Measurements from ENCODE around the gene PRRC2B.
"Not testable (repeated sequence)": the region's sequence is repeated elsewhere in the genome, so short reads cannot be mapped to it uniquely, and the experiment has no call there.

The PRRC2B gene

GRCh38 chr9:131447148-131447547 is 53.3 kb downstream of the PRRC2B start:
- DNase-seq (ENCODE audit: low read depth): no peak
- no peak overlapping the region for H3K4me3 ChIP-seq (ENCODE audit: low read length)
- TF ChIP-seq CTCF (conservative IDR thresholded peaks at IDR 0.05; ENCODE audit: low read depth, low read length): no peak

GRCh38 chr9:131447600-131447999 is 53.7 kb downstream of the PRRC2B start:
- no peak for DNase-seq (ENCODE audit: low read depth)
- TF ChIP-seq CTCF (conservative IDR thresholded peaks at IDR 0.05; ENCODE audit: low read depth, low read length): no peak

GRCh38 chr9:131448818-131449217 is 54.9 kb downstream of the PRRC2B start:
- no peak overlapping the region for H3K4me3 ChIP-seq (ENCODE audit: low read length)
- no peak for TF ChIP-seq CTCF (conservative IDR thresholded peaks at IDR 0.05; ENCODE audit: low read depth, low read length)
- DNase-seq (ENCODE audit: low read depth): no peak

More at GRCh38 chr9:131447600-131447999, 53.7 kb downstream of the PRRC2B start:
- H3K4me3 ChIP-seq (ENCODE audit: low read length): no peak overlapping the region

- TF ChIP-seq CTCF (conservative IDR thresholded peaks at IDR 0.05; ENCODE audit: low read depth, low read length): no peak
- no peak for DNase-seq (ENCODE audit: low read depth)
Measured at GRCh38 chr9:131449276-131449675, 55.4 kb downstream of the PRRC2B start.

GRCh38 chr9:131454028-131454427 is 60.1 kb downstream of the PRRC2B start:
- DNase-seq (ENCODE audit: low read depth): no peak
- no peak overlapping the region for H3K4me3 ChIP-seq (ENCODE audit: low read length)
- TF ChIP-seq CTCF (conservative IDR thresholded peaks at IDR 0.05; ENCODE audit: low read depth, low read length): no peak

More at GRCh38 chr9:131449276-131449675, 55.4 kb downstream of the PRRC2B start:
- no peak overlapping the region for H3K4me3 ChIP-seq (ENCODE audit: low read length)

- DNase-seq (ENCODE audit: low read depth); H3K4me3 ChIP-seq (ENCODE audit: low read length): not testable (repeated sequence)
Measured at GRCh38 chr9:131455655-131456054, 61.8 kb downstream of the PRRC2B start.

- TF ChIP-seq CTCF (conservative IDR thresholded peaks at IDR 0.05; ENCODE audit: low read depth, low read length): no peak
- no peak overlapping the region for H3K4me3 ChIP-seq (ENCODE audit: low read length)
- no peak for DNase-seq (ENCODE audit: low read depth)
Measured at GRCh38 chr9:131457746-131458145, 63.9 kb downstream of the PRRC2B start.

- no peak for DNase-seq (ENCODE audit: low read depth)
- no peak for TF ChIP-seq CTCF (conservative IDR thresholded peaks at IDR 0.05; ENCODE audit: low read depth, low read length)
- no peak overlapping the region for H3K4me3 ChIP-seq (ENCODE audit: low read length)
Measured at GRCh38 chr9:131459056-131459455, 65.2 kb downstream of the PRRC2B start.
